Renal cortical epithelial cell (primary cell): Measurements from ENCODE around the gene HOXD13. TPM values are rescaled to one million over a fixed set of nuclear protein-coding genes. Genes with fewer than 3 reads are reported as not detected.
A peak's percentile ranks its signal among the peaks of the same experiment; 100 is the strongest.

Experiments used
- DNase-seq: peaks from one replicate; pipeline ENCODE4 v3.0.0-alpha.2; 2011; ENCODE audit warnings: low read depth
- total RNA-seq: library from RNA; depleted of rRNA; stranded (reverse); fragments of >200 nt; gene quantifications from 2 replicates; pipeline ENCODE4 v1.2.3, GENCODE V29; 2014

Gene HOXD13
- total RNA-seq, 1 donor from 2014 or later, result not detected

DNA sequence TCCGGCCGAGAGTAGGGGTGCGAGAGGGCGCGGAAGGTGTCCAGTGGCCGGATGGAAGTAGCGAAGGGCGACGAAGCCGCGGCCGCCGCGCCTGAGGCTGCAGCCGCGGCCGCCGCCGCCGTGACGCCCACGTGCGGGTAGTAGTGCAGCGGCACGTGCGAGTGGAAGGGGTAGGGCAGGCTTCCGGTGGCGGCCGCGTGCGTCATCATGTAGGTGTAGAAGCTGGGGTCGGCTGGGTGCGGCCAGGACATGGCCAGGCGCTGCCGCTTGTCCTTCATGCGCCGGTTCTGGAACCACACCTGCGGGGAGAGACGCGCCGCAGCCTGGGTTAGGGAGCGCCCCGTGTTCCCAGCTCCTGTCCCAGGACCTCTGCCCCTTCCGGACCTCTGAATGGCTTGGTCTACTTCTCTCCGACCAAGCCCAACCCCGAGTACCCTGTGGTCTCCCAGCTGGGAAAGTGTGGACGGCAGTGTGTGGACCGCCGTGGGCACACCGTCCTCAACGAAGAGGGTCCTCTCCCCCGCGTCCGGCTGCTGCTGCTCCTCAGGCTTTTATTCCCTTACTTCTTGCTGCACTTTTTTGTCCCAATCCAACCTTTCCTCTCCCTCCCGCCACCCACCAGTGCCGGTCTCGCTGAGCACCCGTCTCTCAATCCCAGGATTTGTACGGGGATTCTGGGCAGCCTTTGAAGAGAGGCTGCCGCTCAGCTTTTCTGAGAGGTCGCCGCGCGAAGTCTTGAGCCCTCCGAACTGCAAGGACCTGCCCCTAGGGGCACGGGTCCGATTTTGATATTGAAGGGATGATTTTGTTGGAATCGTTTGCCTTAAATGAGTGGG is 11.8 kb upstream of the HOXD13 start:
- DNase-seq, result no peak

- DNase-seq, result peak; percentile 7
Observed at GRCh38 chr2:176081376-176081836, 11.1 kb upstream of the HOXD13 start.

DNA sequence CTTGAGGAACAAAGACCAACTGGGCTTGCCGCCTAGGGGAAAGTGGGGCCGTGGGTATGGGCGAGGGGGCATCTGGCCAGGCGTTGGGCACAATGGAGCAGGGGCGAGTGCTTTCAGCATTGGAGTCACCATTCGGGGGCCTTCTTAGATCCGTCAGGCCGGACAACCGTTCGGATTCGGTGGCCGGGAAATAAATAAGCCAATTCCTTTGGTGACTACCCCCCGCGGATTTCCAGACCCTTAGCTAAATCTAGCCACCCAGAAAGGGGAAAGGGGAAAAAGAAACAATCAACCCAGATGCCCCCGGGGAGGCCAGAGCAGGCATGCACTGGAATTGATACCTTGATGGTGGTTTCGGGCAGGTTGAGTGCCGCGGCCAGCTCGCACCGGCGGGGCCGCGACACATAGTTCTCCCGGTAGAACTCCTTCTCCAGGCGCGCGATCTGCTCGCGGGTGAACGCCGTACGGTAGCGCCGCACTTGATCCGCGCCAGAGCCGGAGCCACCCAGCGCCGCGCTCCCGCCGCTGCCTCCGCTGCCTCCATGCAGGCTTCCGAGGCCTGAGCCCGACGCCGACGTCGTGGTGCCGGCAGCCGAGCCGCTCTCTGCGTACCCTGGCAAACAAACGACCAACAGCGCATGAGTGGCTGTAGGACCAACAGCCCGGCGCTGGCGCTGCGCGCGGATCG is 10.5 kb upstream of the HOXD13 start:
- no peak for DNase-seq

GRCh38 chr2:176082525-176082823 is 10.0 kb upstream of the HOXD13 start:
- DNase-seq, result no peak

DNA sequence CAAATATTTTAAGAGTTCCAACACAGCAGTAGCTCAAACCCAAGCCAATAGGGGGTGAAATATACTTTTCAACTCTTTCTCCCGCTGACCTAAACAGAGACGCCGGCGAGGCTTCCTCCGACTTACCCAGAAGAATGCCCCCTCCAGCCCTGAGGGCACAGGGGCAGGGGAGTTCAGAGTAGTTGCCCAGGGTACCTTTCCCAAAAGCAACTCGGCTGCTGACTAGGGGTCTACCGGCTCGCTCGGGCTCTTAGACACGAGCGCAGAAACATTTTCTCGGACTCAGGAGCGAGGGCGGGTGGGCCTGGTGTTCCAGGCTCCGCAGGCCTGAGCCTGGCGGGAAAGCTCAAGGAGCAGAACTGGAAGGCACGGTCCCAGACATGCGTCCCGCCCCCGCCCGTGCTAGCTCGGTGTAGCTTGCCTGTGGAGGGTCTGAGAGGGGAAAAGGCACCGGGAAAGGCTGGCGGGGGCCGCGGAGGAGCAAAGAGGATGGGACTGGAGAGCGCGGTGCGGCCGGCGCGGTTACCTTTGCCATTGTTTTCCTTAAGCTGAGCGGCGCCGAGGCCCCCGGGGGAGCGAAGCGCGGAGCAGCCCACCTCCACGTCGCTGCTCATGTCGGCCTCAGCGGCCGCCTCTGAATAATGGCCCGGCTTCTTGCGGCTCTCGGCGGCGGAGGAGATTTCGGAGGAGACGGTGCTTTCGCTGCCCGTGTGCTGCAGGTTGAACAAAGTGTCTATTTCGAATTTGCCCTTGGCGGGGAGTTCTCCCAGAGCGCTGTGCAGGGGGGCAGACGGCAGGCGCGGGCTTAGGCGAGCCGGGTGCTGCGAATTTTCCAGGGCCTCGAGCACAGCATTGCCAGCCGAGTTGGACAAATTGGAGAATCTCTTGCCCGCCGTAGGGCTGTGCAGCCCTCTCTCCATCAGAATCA is 9.4 kb upstream of the HOXD13 start:
- no peak for DNase-seq

DNA sequence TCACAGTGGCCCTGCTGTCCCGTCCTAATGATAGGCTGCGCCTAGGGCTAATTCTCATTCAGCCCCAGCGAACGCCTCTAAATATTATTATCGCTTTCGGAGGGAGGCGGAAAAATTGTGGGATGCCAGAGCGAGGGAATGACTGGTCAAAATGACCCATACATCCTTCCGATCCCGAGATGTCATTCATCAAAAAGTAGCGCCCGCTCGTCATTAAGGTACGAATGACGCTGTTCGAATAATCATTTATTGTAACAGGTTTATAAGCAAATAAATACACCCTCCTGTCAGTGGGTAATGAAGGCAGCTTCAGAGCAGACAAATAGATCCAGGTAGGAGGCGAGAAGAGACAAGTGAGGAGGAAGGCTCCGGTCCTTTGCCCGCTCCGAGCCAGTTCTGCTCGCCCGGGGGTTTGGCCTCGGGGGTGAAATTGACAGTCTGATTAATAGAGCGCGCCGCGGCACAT is 8.7 kb upstream of the HOXD13 start, which contains the start of gene EVX2:
Gene EVX2, minus strand, starts transcription at position 167 of the 466 bp plus-strand sequence. CDS start 186 bp downstream, outside the sequence.
- DNase-seq, result no peak

DNA sequence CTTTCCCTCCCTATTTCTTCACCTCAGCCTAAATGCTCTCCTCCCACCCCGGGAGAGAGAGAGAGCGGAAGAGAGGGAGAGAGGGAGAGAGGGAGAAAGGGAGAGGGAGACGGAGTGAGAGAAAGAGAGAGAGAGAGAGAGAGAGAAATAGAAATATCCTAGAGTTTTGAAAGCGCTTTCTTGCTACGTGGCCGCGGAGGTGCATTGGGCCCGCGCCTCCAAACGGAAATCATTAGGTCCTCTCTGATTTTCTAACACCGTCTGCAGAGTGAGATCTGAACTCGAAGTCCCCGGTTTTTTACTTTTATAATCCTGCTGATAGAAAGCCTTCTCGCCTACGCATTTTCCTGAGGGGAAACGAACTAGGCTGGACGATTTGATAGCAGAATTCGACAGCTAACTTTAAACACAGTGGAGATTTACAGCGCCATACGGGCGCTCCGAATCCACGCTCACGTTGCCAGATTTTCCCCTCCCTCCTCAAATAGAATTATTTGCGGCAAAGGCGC is 7.9 kb upstream of the HOXD13 start:
- no peak for DNase-seq

GRCh38 chr2:176085120-176085788 is 7.3 kb upstream of the HOXD13 start:
- no peak for DNase-seq

- DNase-seq, result peak; percentile 13
Observed at GRCh38 chr2:176085861-176086771, 6.4 kb upstream of the HOXD13 start.

GRCh38 chr2:176087330-176088047 is 5.0 kb upstream of the HOXD13 start:
- no peak for DNase-seq

DNA sequence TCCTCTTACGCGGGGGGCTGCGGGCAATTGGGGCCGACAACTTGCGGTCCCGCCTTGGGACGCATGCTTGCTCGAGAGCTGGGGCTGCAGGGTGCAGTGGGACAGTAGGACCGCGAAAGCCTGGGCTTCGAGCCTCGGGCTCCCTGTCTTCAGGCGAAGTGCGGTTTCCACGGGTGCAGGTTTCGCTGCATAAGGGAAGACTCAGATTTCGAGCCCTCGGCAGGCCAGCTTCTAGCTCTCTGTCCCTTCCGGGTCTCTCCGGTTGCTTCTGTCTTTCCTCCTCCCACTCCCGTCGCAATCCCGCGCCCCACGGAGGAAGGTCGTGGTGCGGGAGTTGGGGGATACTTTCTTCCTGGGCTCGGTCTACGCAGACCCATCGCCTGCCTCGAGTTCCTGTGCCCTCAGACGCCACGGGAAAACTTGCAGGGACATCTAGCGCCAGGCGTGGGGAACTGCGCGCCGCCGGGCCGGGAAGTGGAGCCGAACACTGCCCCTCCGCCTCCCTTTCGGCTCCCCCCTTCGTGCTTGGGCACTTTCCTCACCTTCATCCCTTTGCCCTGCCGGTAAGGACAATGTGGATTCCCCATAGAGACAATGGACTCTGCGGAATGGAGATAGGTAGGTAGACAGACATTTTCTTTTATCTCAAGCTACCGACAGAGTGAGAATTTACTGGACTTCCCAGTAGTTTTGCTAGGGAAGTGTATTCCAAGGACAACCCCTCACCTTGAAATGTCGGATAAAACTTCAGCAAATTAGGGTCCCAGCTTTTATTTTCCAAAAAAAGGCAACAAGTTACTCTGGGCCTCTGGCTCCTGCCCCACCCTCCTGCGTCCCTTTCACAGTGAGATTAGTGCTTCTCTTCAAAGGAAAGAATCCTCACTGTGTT is 4.2 kb upstream of the HOXD13 start:
- DNase-seq, result no peak

- no peak for DNase-seq
Observed at GRCh38 chr2:176088937-176089842, 3.3 kb upstream of the HOXD13 start.

- no peak for DNase-seq
Observed at GRCh38 chr2:176089843-176090395, 2.6 kb upstream of the HOXD13 start.

GRCh38 chr2:176090862-176091261 is 1.7 kb upstream of the HOXD13 start:
- no peak for DNase-seq

- no peak for DNase-seq
Observed at GRCh38 chr2:176091329-176092258, 927 bp upstream of the HOXD13 start.
